DND-41 (cell line): ENCODE data around the gene SALL1.

Experiments
- ATAC-seq: fragments of 200-7000 bp; cut with Tn5 transposase; 3 replicates; pipeline ENCODE4 v1.9.1; 2021; ENCODE audit warnings: low read depth; ENCODE audit not compliant: insufficient read depth
- DNase-seq: peaks from one replicate; pipeline ENCODE4 v3.0.0-alpha.2; 2020
- H2AFZ ChIP-seq: 2 replicates; pipeline ENCODE4 v1.6.0; 2012; ENCODE audit warnings: low read depth, low read length
- H3K27ac ChIP-seq: 2 replicates; pipeline ENCODE4 v1.5.1; 2012; ENCODE audit warnings: low read length, inconsistent platforms
- H3K27me3 ChIP-seq: fragments of 200-600 bp; sonication (generic); 2 replicates; pipeline ENCODE4 v1.6.0; 2012; ENCODE audit warnings: low read length, mild to moderate bottlenecking, inconsistent platforms; ENCODE audit not compliant: insufficient read depth, poor library complexity
- H3K36me3 ChIP-seq: 2 replicates; pipeline ENCODE4 v1.5.1; 2012; ENCODE audit warnings: low read length, inconsistent platforms; ENCODE audit not compliant: insufficient read depth
- H3K4me1 ChIP-seq: 2 replicates; pipeline ENCODE4 v1.5.1; 2012; ENCODE audit warnings: mild to moderate bottlenecking, low read length; ENCODE audit not compliant: insufficient read depth
- H3K4me2 ChIP-seq: 2 replicates; pipeline ENCODE4 v1.6.0; 2012; ENCODE audit warnings: mild to moderate bottlenecking, moderate library complexity, low read length, inconsistent platforms; ENCODE audit not compliant: insufficient read depth
- H3K4me3 ChIP-seq, 2 experiments: fragments of 200-600 bp in 1 of 2; shearing (Covaris generic) in 1 of 2; 2 replicates each; pipeline ENCODE4 v1.5.1; 2012 to 2016; ENCODE audit warnings: inconsistent platforms in 2 of 2, low read length in 2 of 2, mild to moderate bottlenecking in 2 of 2, low read depth in 1 of 2, moderate library complexity in 1 of 2
- H3K79me2 ChIP-seq: 2 replicates; pipeline ENCODE4 v1.6.0; 2012; ENCODE audit warnings: low read length, inconsistent platforms; ENCODE audit not compliant: insufficient read depth
- H3K9ac ChIP-seq: 2 replicates; pipeline ENCODE4 v1.6.0; 2012; ENCODE audit warnings: low read depth, mild to moderate bottlenecking, inconsistent platforms, low read length, moderate library complexity
- H3K9me3 ChIP-seq: 2 replicates; pipeline ENCODE4 v1.5.1; 2012; ENCODE audit warnings: low read length, moderate library complexity, mild to moderate bottlenecking, inconsistent platforms; ENCODE audit not compliant: insufficient read depth, severe bottlenecking
- H4K20me1 ChIP-seq: 2 replicates; pipeline ENCODE4 v1.6.0; 2012; ENCODE audit warnings: low read length; ENCODE audit not compliant: insufficient read depth
- EZH2 ChIP-seq: IDR thresholded peaks from 3 replicates; pipeline ENCODE4 v1.6.1; 2012; ENCODE audit warnings: borderline replicate concordance, low read depth, mild to moderate bottlenecking, moderate library complexity, low read length, inconsistent platforms; ENCODE audit not compliant: severe bottlenecking
- TF ChIP-seq, protein P1 (sequence below): IDR thresholded peaks from 2 replicates; pipeline ENCODE4 v1.5.1; 2012; ENCODE audit warnings: borderline replicate concordance, low read length, moderate library complexity, mild to moderate bottlenecking; ENCODE audit not compliant: poor library complexity, severe bottlenecking; ENCODE audit errors: extremely low read depth

Gene SALL1

DNA sequence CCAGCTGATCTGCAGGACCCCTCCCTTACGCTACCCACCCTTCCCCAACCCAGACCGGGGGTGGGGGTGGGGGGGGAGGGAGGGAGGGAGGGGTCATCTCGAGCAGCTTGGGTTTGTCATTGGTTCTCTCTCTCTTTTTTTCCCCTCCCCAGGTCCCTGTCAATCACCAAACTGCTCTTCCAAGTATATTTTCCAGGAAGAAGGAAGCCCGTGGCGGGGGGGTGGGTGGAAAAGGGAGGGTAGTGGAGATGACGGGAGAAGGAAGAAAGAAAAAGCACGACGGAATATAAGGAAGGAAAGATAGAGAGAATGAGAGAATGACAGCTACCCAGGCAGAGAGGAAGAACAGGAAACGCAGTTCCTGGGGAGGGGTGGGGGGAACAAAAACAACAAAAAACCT is 17.9 kb downstream of the SALL1 start:
- Histone ChIP-seq H4K20me1 (no peaks in the 10 kb centered on the region), H3K4me1 (no peaks in the 10 kb centered on the region), H3K4me3 (no peak overlapping the region), H3K27ac (no peak overlapping the region), H3K9ac (no peak overlapping the region), H3K36me3 (no peaks in the 10 kb centered on the region), H3K9me3 (no peaks in the 10 kb centered on the region), H3K27me3 (no peaks in the 10 kb centered on the region), H3K4me2 (no peak overlapping the region), H3K79me2 (no peaks in the 10 kb centered on the region), H2AFZ (no peak overlapping the region)
- TF ChIP-seq, protein P1, sequence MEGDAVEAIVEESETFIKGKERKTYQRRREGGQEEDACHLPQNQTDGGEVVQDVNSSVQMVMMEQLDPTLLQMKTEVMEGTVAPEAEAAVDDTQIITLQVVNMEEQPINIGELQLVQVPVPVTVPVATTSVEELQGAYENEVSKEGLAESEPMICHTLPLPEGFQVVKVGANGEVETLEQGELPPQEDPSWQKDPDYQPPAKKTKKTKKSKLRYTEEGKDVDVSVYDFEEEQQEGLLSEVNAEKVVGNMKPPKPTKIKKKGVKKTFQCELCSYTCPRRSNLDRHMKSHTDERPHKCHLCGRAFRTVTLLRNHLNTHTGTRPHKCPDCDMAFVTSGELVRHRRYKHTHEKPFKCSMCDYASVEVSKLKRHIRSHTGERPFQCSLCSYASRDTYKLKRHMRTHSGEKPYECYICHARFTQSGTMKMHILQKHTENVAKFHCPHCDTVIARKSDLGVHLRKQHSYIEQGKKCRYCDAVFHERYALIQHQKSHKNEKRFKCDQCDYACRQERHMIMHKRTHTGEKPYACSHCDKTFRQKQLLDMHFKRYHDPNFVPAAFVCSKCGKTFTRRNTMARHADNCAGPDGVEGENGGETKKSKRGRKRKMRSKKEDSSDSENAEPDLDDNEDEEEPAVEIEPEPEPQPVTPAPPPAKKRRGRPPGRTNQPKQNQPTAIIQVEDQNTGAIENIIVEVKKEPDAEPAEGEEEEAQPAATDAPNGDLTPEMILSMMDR: no peak
- no peak for TF ChIP-seq EZH2
- ATAC-seq (no peak), DNase-seq (no peak)

GRCh38 chr16:51132490-51133115 is 18.5 kb downstream of the SALL1 start:
- Histone ChIP-seq H3K9ac (no peak overlapping the region), H3K4me1 (no peaks in the 10 kb centered on the region), H3K36me3 (no peaks in the 10 kb centered on the region), H3K4me2 (no peak overlapping the region), H3K79me2 (no peaks in the 10 kb centered on the region), H3K9me3 (no peaks in the 10 kb centered on the region), H4K20me1 (no peaks in the 10 kb centered on the region), H3K27ac (no peak overlapping the region), H2AFZ (no peak overlapping the region), H3K4me3 (no peak overlapping the region), H3K27me3 (no peaks in the 10 kb centered on the region)
- no peak for TF ChIP-seq EZH2
- TF ChIP-seq, protein P1: no peak
- no peak for DNase-seq
- no peak for ATAC-seq

DNA sequence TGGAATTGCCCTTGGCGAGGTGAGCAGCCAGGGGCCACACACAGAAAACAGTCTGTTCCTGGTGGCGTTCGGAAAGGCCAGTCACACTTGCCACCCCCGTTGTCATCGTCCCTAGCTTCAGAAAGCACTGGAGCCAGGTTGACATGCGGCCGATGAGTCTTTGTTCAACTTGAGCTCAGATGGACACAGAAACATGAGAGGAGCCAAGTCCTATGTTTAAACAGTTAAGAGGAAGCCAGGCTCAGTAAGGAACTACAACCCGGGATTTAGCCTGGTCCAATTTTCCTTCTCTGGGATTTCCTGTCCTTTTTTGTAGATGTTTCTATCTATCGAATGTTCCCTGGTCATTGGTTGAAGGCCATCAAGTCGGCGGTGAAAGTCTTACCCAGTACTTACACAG is 19.5 kb downstream of the SALL1 start:
- no peak overlapping the region for H3K27ac ChIP-seq
- no peak overlapping the region for H3K4me2 ChIP-seq
- H3K27me3 ChIP-seq: no peaks in the 10 kb centered on the region
- H3K9ac ChIP-seq: no peak overlapping the region
- no peak overlapping the region for H3K4me3 ChIP-seq
- H3K79me2 ChIP-seq: no peaks in the 10 kb centered on the region
- TF ChIP-seq EZH2: no peak
- TF ChIP-seq, protein P1: no peak
- DNase-seq: no peak
- H4K20me1 ChIP-seq: no peaks in the 10 kb centered on the region
- no peaks in the 10 kb centered on the region for H3K36me3 ChIP-seq
- H3K4me1 ChIP-seq: no peaks in the 10 kb centered on the region
- H3K9me3 ChIP-seq: no peaks in the 10 kb centered on the region
- H2AFZ ChIP-seq: no peak overlapping the region
- ATAC-seq: no peak
